ENCODE results near the gene PITPNB.
A peak's percentile ranks its signal among the peaks of the same experiment; 100 is the strongest.

GRCh38 chr22:27804470-27805297 is 114.4 kb downstream of the PITPNB start:
- TF ChIP-seq CTCF (IDR thresholded peaks at IDR 0.05; ENCODE audit: low read depth, low read length) (peak; percentile 80), EZH2phosphoT487 (IDR thresholded peaks at IDR 0.05; ENCODE audit: low read depth) (no peak)

All from OCI-LY3 (cell line).